Muscle layer of duodenum (tissue), 2 donors: ENCODE results near the gene ACIN1.

ENCODE experiments used
- H3K27ac ChIP-seq: one replicate; pipeline ENCODE4 v1.7.0; 2013; ENCODE audit warnings: mild to moderate bottlenecking, low read length
- H3K27me3 ChIP-seq: one replicate; pipeline ENCODE4 v1.7.0; 2013; ENCODE audit warnings: low read depth, mild to moderate bottlenecking, control low read depth, low read length
- H3K36me3 ChIP-seq, 2 donors: one replicate each; pipeline ENCODE4 v1.7.0; 2013; ENCODE audit warnings: low read length in 2 of 2, control low read depth in 1 of 2, mild to moderate bottlenecking in 1 of 2; ENCODE audit not compliant: insufficient read depth in 2 of 2, control insufficient read depth in 1 of 2
- H3K4me1 ChIP-seq, 2 donors: one replicate each; pipeline ENCODE4 v1.7.0; 2013; ENCODE audit warnings: low read length in 2 of 2, mild to moderate bottlenecking in 2 of 2, control low read depth in 1 of 2, moderate library complexity in 1 of 2; ENCODE audit not compliant: insufficient read depth in 2 of 2, control insufficient read depth in 1 of 2
- H3K4me3 ChIP-seq, 2 donors: one replicate each; pipeline ENCODE4 v1.7.0; 2013; ENCODE audit warnings: low read length in 2 of 2, low read depth in 1 of 2, mild to moderate bottlenecking in 1 of 2
- H3K9me3 ChIP-seq, 2 donors: one replicate each; pipeline ENCODE4 v1.7.0; 2013; ENCODE audit warnings: low read length in 2 of 2, control low read depth in 1 of 2, mild to moderate bottlenecking in 1 of 2; ENCODE audit not compliant: control insufficient read depth in 1 of 2
- donor health status: healthy.

Gene ACIN1

DNA sequence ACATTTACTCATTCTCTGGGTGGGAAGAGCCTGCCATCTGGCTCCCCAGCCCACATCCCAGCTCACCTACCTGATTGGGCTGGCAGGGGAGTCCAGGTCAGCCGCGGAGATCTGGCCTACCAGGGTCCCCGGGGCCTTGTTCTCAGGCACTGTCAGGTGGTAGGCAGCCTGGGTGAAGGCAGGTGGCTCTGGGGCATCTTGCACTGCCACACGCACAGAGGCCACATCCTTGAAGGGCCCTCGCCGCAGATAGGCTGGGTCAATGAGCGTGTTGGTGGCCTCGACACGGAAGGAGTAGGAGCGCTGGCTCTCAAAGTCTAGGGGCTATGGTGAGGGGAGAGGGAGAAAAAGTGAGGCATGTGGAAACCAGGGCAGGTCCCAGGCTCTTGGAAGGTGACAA is 41.5 kb downstream of the ACIN1 start:
- H3K4me3 ChIP-seq: no peak overlapping the region
- no peaks in the 10 kb centered on the region for H3K27me3 ChIP-seq
- H3K36me3 ChIP-seq: no peaks in the 10 kb centered on the region
- no peak overlapping the region for H3K27ac ChIP-seq
- H3K4me1 ChIP-seq: peaks cover 9 to 23% of the 10 kb centered on the region in 2 donors
- H3K9me3 ChIP-seq: no peaks in the 10 kb centered on the region

DNA sequence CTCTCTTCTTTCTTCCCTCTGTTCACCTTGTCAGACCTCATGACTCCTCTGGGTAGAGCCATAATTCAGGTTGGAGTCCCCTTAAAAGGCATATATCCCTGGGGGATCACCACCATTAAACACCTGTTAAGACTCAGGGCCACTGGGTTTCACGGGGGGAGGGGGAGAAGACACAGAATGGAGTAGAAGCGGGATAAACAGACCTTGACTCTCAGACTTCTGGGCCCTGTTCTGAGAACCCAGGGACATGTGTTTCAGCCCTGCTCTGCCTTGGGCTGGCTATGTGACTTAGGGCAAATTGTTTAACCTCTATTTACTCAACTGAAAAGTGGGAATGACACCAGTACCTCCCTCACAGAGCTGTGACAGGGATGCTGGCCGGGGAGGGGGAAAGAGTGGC is 42.3 kb downstream of the ACIN1 start:
- H3K4me3 ChIP-seq: no peak overlapping the region
- H3K4me1 ChIP-seq: peaks cover 9 to 20% of the 10 kb centered on the region in 2 donors
- no peak overlapping the region for H3K27ac ChIP-seq
- H3K9me3 ChIP-seq: no peaks in the 10 kb centered on the region
- H3K27me3 ChIP-seq: no peaks in the 10 kb centered on the region
- no peaks in the 10 kb centered on the region for H3K36me3 ChIP-seq

GRCh38 chr14:23052182-23052623 is 42.7 kb downstream of the ACIN1 start:
- H3K27me3 ChIP-seq: no peaks in the 10 kb centered on the region
- no peak overlapping the region for H3K4me3 ChIP-seq
- no peak overlapping the region for H3K27ac ChIP-seq
- no peaks in the 10 kb centered on the region for H3K36me3 ChIP-seq
- no peaks in the 10 kb centered on the region for H3K9me3 ChIP-seq
- H3K4me1 ChIP-seq: peaks cover 9 to 19% of the 10 kb centered on the region in 2 donors

DNA sequence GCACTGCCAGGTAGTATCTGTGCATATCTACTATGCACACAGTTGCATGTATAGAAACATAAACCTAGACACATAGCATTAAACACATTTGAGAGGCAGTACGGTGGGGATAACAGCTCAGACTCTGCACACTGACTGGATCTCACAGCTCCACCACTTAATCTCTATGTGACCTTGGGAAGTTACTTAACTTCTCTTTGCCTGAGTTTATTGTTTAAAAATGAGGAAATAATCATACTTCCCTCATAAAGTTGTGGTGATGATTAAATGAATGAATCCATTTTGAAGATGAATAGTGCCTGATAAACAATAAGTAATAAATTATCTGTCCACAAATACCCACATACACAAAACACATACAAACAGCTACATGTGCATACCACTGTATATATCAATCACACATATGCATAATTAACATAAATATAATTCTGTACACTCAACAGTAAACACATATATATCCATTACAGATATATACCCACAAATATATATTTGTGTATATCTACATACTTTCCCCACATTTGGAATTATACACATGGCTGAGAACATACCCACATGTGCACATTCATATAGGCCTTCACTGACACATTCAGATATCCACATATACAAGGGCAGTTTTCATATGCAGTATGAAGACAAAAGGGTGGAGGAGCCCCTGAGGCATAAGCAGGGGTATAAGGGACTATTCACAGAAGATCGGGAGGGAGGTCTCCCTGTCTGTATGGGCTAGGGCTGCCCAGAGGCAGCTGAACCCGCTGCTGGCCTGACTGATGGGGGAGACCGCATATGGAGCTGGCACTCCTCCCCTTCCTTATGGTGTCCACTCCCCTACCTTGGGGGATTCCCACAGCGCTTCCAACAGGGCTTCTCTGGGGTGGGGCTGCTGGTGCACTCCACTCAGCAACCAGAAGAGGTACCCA is 43.5 kb downstream of the ACIN1 start:
- no peaks in the 10 kb centered on the region for H3K9me3 ChIP-seq
- peaks cover 4 to 11% of the 10 kb centered on the region in 2 donors for H3K4me1 ChIP-seq
- no peak overlapping the region for H3K4me3 ChIP-seq
- no peak overlapping the region for H3K27ac ChIP-seq
- H3K36me3 ChIP-seq: no peaks in the 10 kb centered on the region
- H3K27me3 ChIP-seq: no peaks in the 10 kb centered on the region

DNA sequence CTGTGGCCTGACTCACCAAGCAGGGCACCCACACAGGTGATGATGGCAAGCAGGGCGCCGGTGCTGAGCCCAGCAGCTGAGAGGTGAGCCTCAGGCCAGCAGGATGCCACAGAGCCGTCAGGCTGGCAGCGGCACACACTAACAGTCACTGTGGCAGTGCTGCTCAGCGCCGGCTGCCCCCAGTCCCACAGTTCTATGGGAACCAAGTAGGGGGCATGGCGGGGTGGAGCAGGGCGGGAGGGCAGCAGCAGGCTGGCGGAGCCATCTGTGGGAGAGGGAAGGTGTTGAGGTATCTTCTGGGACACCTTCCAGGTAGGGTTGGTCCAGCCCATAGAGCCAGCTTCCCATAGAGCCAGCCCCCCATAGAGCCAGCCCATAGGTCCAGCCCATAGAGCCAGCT is 45.9 kb downstream of the ACIN1 start:
- no peak overlapping the region for H3K27ac ChIP-seq
- H3K9me3 ChIP-seq: no peaks in the 10 kb centered on the region
- H3K36me3 ChIP-seq: no peaks in the 10 kb centered on the region
- H3K27me3 ChIP-seq: no peaks in the 10 kb centered on the region
- no peaks in the 10 kb centered on the region for H3K4me1 ChIP-seq
- H3K4me3 ChIP-seq: no peak overlapping the region

- Histone ChIP-seq H3K9me3 (no peaks in the 10 kb centered on the region), H3K27ac (no peak overlapping the region), H3K36me3 (no peaks in the 10 kb centered on the region), H3K27me3 (no peaks in the 10 kb centered on the region), H3K4me3 (no peak overlapping the region), H3K4me1 (no peaks in the 10 kb centered on the region)
Observed at GRCh38 chr14:23047751-23048693, 46.9 kb downstream of the ACIN1 start.

DNA sequence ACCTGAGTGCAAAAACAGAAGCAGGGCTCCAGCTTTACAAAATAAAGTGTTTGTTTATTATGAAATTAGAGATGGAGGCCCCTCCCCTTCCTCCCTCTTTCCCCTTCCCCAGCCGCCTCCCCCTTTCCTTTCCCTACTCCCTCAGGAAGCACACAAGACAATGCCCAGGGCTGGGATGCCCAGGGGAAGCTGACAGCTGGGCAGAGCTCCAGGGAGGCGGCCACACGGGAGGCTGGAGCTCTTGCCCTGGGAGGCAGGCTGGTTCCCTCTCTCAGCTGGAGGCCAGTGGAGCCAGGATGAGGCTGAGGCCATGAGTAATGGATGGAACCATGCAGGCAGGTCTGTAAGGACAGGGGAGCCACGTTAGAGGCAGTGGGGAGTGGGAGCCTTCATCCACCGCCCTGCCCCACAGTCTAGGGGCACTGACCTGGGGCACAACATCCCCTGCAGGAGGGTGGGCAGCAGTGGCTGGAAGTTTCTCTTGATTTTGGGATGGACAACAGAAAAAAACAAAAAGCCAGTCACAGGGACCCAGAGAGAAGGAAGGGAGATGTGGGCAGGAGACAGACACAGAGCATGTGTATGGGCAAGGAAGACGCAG is 47.8 kb downstream of the ACIN1 start:
- Histone ChIP-seq H3K4me1 (no peaks in the 10 kb centered on the region), H3K9me3 (no peaks in the 10 kb centered on the region), H3K27me3 (no peaks in the 10 kb centered on the region), H3K36me3 (no peaks in the 10 kb centered on the region), H3K27ac (no peak overlapping the region), H3K4me3 (no peak overlapping the region)

- H3K4me3 ChIP-seq: no peak overlapping the region
- H3K4me1 ChIP-seq: no peaks in the 10 kb centered on the region
- no peaks in the 10 kb centered on the region for H3K36me3 ChIP-seq
- no peaks in the 10 kb centered on the region for H3K27me3 ChIP-seq
- no peaks in the 10 kb centered on the region for H3K9me3 ChIP-seq
- H3K27ac ChIP-seq: no peak overlapping the region
Observed at GRCh38 chr14:23045419-23046357, 49.2 kb downstream of the ACIN1 start.

- Histone ChIP-seq H3K4me1 (no peaks in the 10 kb centered on the region), H3K9me3 (no peaks in the 10 kb centered on the region), H3K27ac (no peak overlapping the region), H3K27me3 (no peaks in the 10 kb centered on the region), H3K4me3 (no peak overlapping the region), H3K36me3 (no peaks in the 10 kb centered on the region)
Observed at GRCh38 chr14:23044840-23045239, 50.1 kb downstream of the ACIN1 start.

- Histone ChIP-seq H3K4me3 (no peak overlapping the region), H3K36me3 (no peaks in the 10 kb centered on the region), H3K4me1 (no peaks in the 10 kb centered on the region), H3K27me3 (no peaks in the 10 kb centered on the region), H3K27ac (no peak overlapping the region), H3K9me3 (no peaks in the 10 kb centered on the region)
Observed at GRCh38 chr14:23043754-23044153, 51.2 kb downstream of the ACIN1 start.
